Measurements from ENCODE around the gene SCYL1.
"Not testable (repeated sequence)": the region's sequence is repeated elsewhere in the genome, so short reads cannot be mapped to it uniquely, and the experiment has no call there.

SCYL1 gene

DNA sequence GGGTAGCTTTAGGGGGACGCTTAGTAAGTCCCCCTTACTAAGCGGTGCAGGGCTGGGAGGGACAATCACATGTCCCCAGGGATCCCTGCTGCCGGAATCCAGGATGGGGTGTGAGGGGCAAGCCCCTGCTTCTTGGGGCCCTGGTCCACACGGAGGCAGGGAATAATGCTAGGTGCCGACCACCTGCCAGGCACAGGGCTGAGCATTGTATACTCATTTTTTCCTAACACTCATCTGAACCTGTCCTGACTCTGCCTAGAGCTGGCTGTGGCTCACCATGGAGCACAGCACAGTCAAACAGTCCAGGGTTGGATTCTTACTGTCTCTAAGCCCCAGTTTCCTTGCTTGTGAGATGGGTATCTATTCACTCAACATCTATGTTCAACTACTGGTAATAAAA is 34.7 kb downstream of the SCYL1 start:
- DNase-seq (ENCODE audit: low read depth): no peak
- H3K4me3 ChIP-seq (ENCODE audit: low read length): no peak overlapping the region
- TF ChIP-seq, protein P1, sequence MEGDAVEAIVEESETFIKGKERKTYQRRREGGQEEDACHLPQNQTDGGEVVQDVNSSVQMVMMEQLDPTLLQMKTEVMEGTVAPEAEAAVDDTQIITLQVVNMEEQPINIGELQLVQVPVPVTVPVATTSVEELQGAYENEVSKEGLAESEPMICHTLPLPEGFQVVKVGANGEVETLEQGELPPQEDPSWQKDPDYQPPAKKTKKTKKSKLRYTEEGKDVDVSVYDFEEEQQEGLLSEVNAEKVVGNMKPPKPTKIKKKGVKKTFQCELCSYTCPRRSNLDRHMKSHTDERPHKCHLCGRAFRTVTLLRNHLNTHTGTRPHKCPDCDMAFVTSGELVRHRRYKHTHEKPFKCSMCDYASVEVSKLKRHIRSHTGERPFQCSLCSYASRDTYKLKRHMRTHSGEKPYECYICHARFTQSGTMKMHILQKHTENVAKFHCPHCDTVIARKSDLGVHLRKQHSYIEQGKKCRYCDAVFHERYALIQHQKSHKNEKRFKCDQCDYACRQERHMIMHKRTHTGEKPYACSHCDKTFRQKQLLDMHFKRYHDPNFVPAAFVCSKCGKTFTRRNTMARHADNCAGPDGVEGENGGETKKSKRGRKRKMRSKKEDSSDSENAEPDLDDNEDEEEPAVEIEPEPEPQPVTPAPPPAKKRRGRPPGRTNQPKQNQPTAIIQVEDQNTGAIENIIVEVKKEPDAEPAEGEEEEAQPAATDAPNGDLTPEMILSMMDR (IDR thresholded peaks at IDR 0.05; ENCODE audit: insufficient read depth, low read depth, low read length, missing control alignments): no peak

GRCh38 chr11:65559951-65560537 is 35.2 kb downstream of the SCYL1 start:
- TF ChIP-seq, protein P1 (IDR thresholded peaks at IDR 0.05; ENCODE audit: insufficient read depth, low read depth, low read length, missing control alignments): no peak
- peak; percentile 69 for DNase-seq (ENCODE audit: low read depth)
- H3K4me3 ChIP-seq (ENCODE audit: low read length): no peak overlapping the region

GRCh38 chr11:65560555-65561418 is 35.9 kb downstream of the SCYL1 start:
- H3K4me3 ChIP-seq (ENCODE audit: low read length): no peak overlapping the region
- DNase-seq (ENCODE audit: low read depth): no peak
- TF ChIP-seq, protein P1 (IDR thresholded peaks at IDR 0.05; ENCODE audit: insufficient read depth, low read depth, low read length, missing control alignments): no peak

DNA sequence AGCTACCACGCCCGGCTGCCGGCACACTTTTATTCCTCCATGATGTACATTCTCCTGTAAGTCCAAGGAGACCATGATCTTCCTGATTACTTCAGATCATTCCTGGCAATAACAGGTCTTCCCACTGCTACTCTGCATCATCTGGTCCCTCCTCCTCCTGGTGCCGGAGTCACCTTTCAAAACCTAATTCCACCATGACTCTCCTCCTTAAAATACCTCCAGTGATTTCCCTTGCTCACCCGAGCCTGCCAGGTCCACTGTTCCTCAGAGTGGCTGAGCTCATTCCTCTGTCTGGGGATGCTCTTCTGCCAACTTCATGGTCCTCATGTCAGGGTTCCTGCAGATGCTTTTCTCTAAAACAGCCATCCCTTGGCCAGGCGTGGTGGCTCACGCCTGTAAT is 37.1 kb downstream of the SCYL1 start:
- no peak for DNase-seq (ENCODE audit: low read depth)
- H3K4me3 ChIP-seq (ENCODE audit: low read length): no peak overlapping the region
- TF ChIP-seq, protein P1 (IDR thresholded peaks at IDR 0.05; ENCODE audit: insufficient read depth, low read depth, low read length, missing control alignments): no peak

DNA sequence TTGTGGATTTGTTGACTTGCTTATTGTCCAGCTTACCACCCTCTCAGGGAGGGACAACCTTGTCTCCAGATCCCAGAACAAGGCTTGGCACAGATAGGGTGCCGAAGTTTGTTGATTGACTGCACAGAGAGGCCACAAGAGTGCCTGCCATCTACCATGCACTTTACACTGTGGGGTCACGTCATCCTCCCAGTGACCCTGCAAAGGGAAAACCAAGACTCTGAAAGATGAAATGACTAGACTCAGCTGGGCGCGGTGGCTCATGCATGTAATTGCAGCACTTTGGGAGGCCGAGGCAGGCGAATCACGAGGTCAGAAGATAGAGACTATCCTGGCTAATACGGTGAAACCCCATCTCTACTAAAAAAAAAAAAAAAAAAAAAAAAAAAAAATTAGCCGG is 37.9 kb downstream of the SCYL1 start:
- TF ChIP-seq, protein P1 (IDR thresholded peaks at IDR 0.05; ENCODE audit: insufficient read depth, low read depth, low read length, missing control alignments): no peak
- DNase-seq (ENCODE audit: low read depth): no peak
- no peak overlapping the region for H3K4me3 ChIP-seq (ENCODE audit: low read length)

GRCh38 chr11:65563601-65564000 is 38.7 kb downstream of the SCYL1 start:
- TF ChIP-seq, protein P1 (IDR thresholded peaks at IDR 0.05; ENCODE audit: insufficient read depth, low read depth, low read length, missing control alignments): no peak
- no peak overlapping the region for H3K4me3 ChIP-seq (ENCODE audit: low read length)
- no peak for DNase-seq (ENCODE audit: low read depth)

GRCh38 chr11:65564879-65565559 is 40.1 kb downstream of the SCYL1 start:
- not testable (repeated sequence) for H3K4me3 ChIP-seq (ENCODE audit: low read length); DNase-seq (ENCODE audit: low read depth)
